HTERT RPE-1 (cell line): Measurements from ENCODE around the gene EMC6.

Experiments used
- in situ Hi-C: fragments of 300-500 bp; cut with MboI; formaldehyde crosslinking; loops from 4 replicates; pipeline ENCODE4 v1.14.3; 2020; ENCODE audit warnings: low sequenced_read_pairs

The EMC6 gene

GRCh38 chr17:3655766-3656165 is 12.8 kb upstream of the EMC6 start:
- in situ Hi-C loops = no loop called here

GRCh38 chr17:3656353-3656752 is 12.3 kb upstream of the EMC6 start:
- in situ Hi-C loops = no loop called here

- in situ Hi-C loops = no loop called here
Measured at GRCh38 chr17:3656755-3657587, 11.6 kb upstream of the EMC6 start.

- in situ Hi-C loops = no loop called here
Measured at GRCh38 chr17:3657588-3657869, 11.1 kb upstream of the EMC6 start.

GRCh38 chr17:3657874-3658783 is 10.5 kb upstream of the EMC6 start:
- in situ Hi-C loops = no loop called here

- in situ Hi-C loops = no loop called here
Measured at GRCh38 chr17:3658784-3659449, 9.7 kb upstream of the EMC6 start.

- in situ Hi-C loops = no loop called here
Measured at GRCh38 chr17:3659541-3660111, 9.0 kb upstream of the EMC6 start.

GRCh38 chr17:3660311-3660891 is 8.2 kb upstream of the EMC6 start:
- in situ Hi-C loops = no loop called here

GRCh38 chr17:3663102-3664011 is 5.3 kb upstream of the EMC6 start:
- in situ Hi-C loops = no loop called here

- in situ Hi-C loops = no loop called here
Measured at GRCh38 chr17:3665834-3666233, 2.8 kb upstream of the EMC6 start.

GRCh38 chr17:3666516-3666915 is 2.1 kb upstream of the EMC6 start:
- in situ Hi-C loops = no loop called here

- in situ Hi-C loops = no loop called here
Measured at GRCh38 chr17:3667366-3668278, 990 bp upstream of the EMC6 start.

- in situ Hi-C loops = no loop called here
Measured at GRCh38 chr17:3669085-3669347, 404 bp downstream of the EMC6 start.

GRCh38 chr17:3669548-3669947 is 936 bp downstream of the EMC6 start:
- in situ Hi-C loops = no loop called here

GRCh38 chr17:3672571-3672970 is 4.0 kb downstream of the EMC6 start:
- in situ Hi-C loops = no loop called here

GRCh38 chr17:3675886-3676285 is 7.3 kb downstream of the EMC6 start:
- in situ Hi-C loops = no loop called here

GRCh38 chr17:3678095-3678820 is 9.6 kb downstream of the EMC6 start:
- in situ Hi-C loops = no loop called here

- in situ Hi-C loops = no loop called here
Measured at GRCh38 chr17:3678821-3679530, 10.4 kb downstream of the EMC6 start.
